B cell (primary cell): ENCODE measurements around the gene ANOS1. TPM values are rescaled to one million over a fixed set of nuclear protein-coding genes. Genes with fewer than 3 reads are reported as not detected.

Source experiments
- ATAC-seq: fragments of 200-7000 bp; cut with Tn5 transposase; one replicate; pipeline ENCODE4 v1.10.0; 2021; ENCODE audit warnings: low read depth, mild to moderate bottlenecking, moderate number of reproducible peaks, moderate library complexity
- CTCF ChIA-PET: fragments of 350-600 bp; sonication (Branson Sonifier 250); formaldehyde crosslinking; loops from one replicate; lab custom pipeline; 2021; ENCODE audit warnings: antibody characterized with exemption, inconsistent platforms; lab: Charles Lee
- POLR2A ChIA-PET: fragments of 350-600 bp; sonication (Branson Sonifier 250); formaldehyde crosslinking; loops from one replicate; lab custom pipeline; 2021; ENCODE audit warnings: antibody characterized with exemption; lab: Charles Lee
- DNase-seq: peaks from one replicate; pipeline ENCODE4 v3.0.0; 2013
- H2AFZ ChIP-seq: 2 replicates; pipeline ENCODE4 v1.6.1; 2012; ENCODE audit warnings: mild to moderate bottlenecking, low read depth, low read length; ENCODE audit not compliant: insufficient read depth, poor library complexity, severe bottlenecking
- H3K27ac ChIP-seq, 2 donors: 1 replicate in 1 of 2; 2 replicates in 1 of 2; pipeline ENCODE4 v1.5.1; 2012 to 2013; ENCODE audit warnings: low read length in 2 of 2, mild to moderate bottlenecking in 2 of 2, moderate library complexity in 1 of 2
- H3K27me3 ChIP-seq, 4 experiments: fragments of 200-600 bp in 1 of 4; sonication (generic) in 1 of 4; replicated peaks in 1 of 4; 1 replicate in 2 of 4; 2 replicates in 2 of 4; pipeline versions ENCODE4 v1.6.1 to v1.7.0; 2013 to 2016; ENCODE audit warnings: low read length in 3 of 4, mild to moderate bottlenecking in 2 of 4, mixed read lengths in 1 of 4, moderate library complexity in 1 of 4; ENCODE audit not compliant: insufficient read depth in 4 of 4, control insufficient read depth in 3 of 4; ENCODE audit errors: control extremely low read depth in 1 of 4
- H3K36me3 ChIP-seq, 2 experiments: replicated peaks in 1 of 2; 1 replicate in 1 of 2; 2 replicates in 1 of 2; pipeline versions ENCODE4 v1.6.1 to v1.7.1; 2013; ENCODE audit warnings: low read length in 1 of 2; ENCODE audit not compliant: insufficient read depth in 2 of 2, control insufficient read depth in 1 of 2; ENCODE audit errors: control extremely low read depth in 1 of 2, extremely low read depth in 1 of 2
- H3K4me1 ChIP-seq, 2 donors: fragments of 200-600 bp in 1 of 2; sonication (generic) in 1 of 2; 1 replicate in 1 of 2; 2 replicates in 1 of 2; pipeline versions ENCODE4 v1.5.1 to v1.6.1; 2013 to 2017; ENCODE audit warnings: low read length in 2 of 2; ENCODE audit not compliant: control insufficient read depth in 2 of 2, insufficient read depth in 2 of 2
- H3K4me2 ChIP-seq: replicated peaks from 2 replicates; pipeline ENCODE3; 2012; ENCODE audit warnings: mild to moderate bottlenecking, low read depth, low read length; ENCODE audit not compliant: poor library complexity, severe bottlenecking
- H3K4me3 ChIP-seq, 5 experiments: fragments of 200-600 bp in 1 of 5; sonication (generic) in 1 of 5; 1 replicate in 3 of 5; 2 replicates in 2 of 5; pipeline versions ENCODE4 v1.5.1 to v1.7.0; 2011 to 2016; ENCODE audit warnings: low read length in 4 of 5, mild to moderate bottlenecking in 4 of 5, low read depth in 2 of 5, control low read depth in 1 of 5, moderate library complexity in 1 of 5; ENCODE audit not compliant: insufficient read depth in 1 of 5; ENCODE audit errors: control extremely low read depth in 1 of 5, extremely low read depth in 1 of 5
- H3K79me2 ChIP-seq: fragments of 200-600 bp; sonication (generic); one replicate; pipeline ENCODE4 v1.6.0; 2016; ENCODE audit warnings: low read length; ENCODE audit not compliant: control insufficient read depth, insufficient read depth
- H3K9ac ChIP-seq: fragments of 200-600 bp; sonication (generic); 2 replicates; pipeline ENCODE4 v1.6.1; 2017; ENCODE audit warnings: mild to moderate bottlenecking, low read length, moderate library complexity
- H3K9me3 ChIP-seq, 3 donors: one replicate each; pipeline versions ENCODE4 v1.6.1 to v1.7.1; 2013; ENCODE audit warnings: low read length in 2 of 3; ENCODE audit not compliant: control insufficient read depth in 2 of 3, insufficient read depth in 1 of 3; ENCODE audit errors: control extremely low read depth in 1 of 3
- H4K20me1 ChIP-seq: 2 replicates; pipeline ENCODE4 v1.6.0; 2012; ENCODE audit warnings: mild to moderate bottlenecking, low read length; ENCODE audit not compliant: insufficient read depth, control insufficient read depth, poor library complexity, severe bottlenecking
- H3K27ac Mint-ChIP-seq: one replicate; pipeline ENCODE4 v1.8.0; 2021; ENCODE audit warnings: mixed read lengths
- H3K27me3 Mint-ChIP-seq: one replicate; pipeline ENCODE4 v1.8.0; 2021; ENCODE audit warnings: mixed read lengths
- H3K4me1 Mint-ChIP-seq: one replicate; pipeline ENCODE4 v1.8.0; 2021; ENCODE audit warnings: mixed read lengths
- H3K4me3 Mint-ChIP-seq: one replicate; pipeline ENCODE4 v1.8.0; 2021; ENCODE audit warnings: mixed read lengths
- H3K9me3 Mint-ChIP-seq: one replicate; pipeline ENCODE4 v1.8.0; 2022; ENCODE audit warnings: mixed read lengths; ENCODE audit not compliant: insufficient read depth
- EZH2 ChIP-seq: IDR thresholded peaks from 2 replicates; pipeline ENCODE4 v1.6.1; 2012; ENCODE audit warnings: borderline replicate concordance, low read depth, mild to moderate bottlenecking, moderate library complexity, low read length; ENCODE audit not compliant: insufficient read depth, poor library complexity, severe bottlenecking
- WGBS: methylation state at CpG from one replicate; pipeline ENCODE4 v1.1.5; 2013; ENCODE audit warnings: missing lambda C conversion rate; ENCODE audit not compliant: insufficient coverage; 5-methylcytosine and 5-hydroxymethylcytosine counted together
- intact Hi-C: fragments of 100-400 bp; cut with micrococcal nuclease; formaldehyde crosslinking; loops from one replicate; pipeline ENCODE4 v1.10.0; 2022
- polyA plus RNA-seq: library from polyadenylated mRNA; depleted of rRNA; stranded (reverse); fragments of >200 nt; gene quantifications from 2 replicates; pipeline ENCODE4 v1.2.3, GENCODE V29; 2012
- total RNA-seq, 2 donors: library from RNA; stranded (reverse); fragments of 120-200 nt in 1 of 2; gene quantifications; 1 replicate in 1 of 2; 2 replicates in 1 of 2; pipeline versions ENCODE4 v1.2.3 to v1.2.4, GENCODE V29; 2013 to 2022
- TF ChIP-seq, protein P1 (sequence below): fragments of 200-600 bp; IDR thresholded peaks from one replicate; pipeline ENCODE4 v1.8.0; 2022; ENCODE audit warnings: antibody characterized with exemption, mild to moderate bottlenecking

The ANOS1 gene
- total and polyA plus RNA-seq, 2 donors (not counting 1 experiment from before 2014, with no cell fraction given), result 0.10 TPM; not detected in 1

DNA sequence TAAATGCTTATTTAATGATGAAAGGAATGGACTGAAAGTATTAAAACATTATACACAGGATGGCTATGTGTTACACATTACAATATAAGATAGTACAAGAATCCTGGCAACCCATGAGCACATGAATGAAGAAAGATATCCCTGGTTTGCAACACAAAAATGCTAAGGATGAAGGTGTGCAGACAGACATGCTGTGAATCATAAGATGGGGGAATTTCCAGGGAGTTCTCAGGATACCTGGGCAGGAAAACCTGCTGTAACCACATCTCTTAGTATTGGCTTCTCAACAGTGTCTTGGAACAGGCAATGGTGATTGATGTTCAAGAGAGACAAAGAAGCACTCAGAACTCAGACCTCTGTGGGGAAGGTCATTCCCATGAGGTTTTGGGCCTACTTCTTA is 23.9 kb upstream of the ANOS1 start:
- no peaks in the 10 kb centered on the region for H3K9me3 Mint-ChIP-seq
- H3K4me1 Mint-ChIP-seq, result no peaks in the 10 kb centered on the region
- TF ChIP-seq EZH2, result no peak
- TF ChIP-seq, protein P1, sequence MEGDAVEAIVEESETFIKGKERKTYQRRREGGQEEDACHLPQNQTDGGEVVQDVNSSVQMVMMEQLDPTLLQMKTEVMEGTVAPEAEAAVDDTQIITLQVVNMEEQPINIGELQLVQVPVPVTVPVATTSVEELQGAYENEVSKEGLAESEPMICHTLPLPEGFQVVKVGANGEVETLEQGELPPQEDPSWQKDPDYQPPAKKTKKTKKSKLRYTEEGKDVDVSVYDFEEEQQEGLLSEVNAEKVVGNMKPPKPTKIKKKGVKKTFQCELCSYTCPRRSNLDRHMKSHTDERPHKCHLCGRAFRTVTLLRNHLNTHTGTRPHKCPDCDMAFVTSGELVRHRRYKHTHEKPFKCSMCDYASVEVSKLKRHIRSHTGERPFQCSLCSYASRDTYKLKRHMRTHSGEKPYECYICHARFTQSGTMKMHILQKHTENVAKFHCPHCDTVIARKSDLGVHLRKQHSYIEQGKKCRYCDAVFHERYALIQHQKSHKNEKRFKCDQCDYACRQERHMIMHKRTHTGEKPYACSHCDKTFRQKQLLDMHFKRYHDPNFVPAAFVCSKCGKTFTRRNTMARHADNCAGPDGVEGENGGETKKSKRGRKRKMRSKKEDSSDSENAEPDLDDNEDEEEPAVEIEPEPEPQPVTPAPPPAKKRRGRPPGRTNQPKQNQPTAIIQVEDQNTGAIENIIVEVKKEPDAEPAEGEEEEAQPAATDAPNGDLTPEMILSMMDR, result no peak
- no peaks in the 10 kb centered on the region for H3K27me3 ChIP-seq
- intact Hi-C loops, result no loop called here
- no peaks in the 10 kb centered on the region for H4K20me1 ChIP-seq
- no peaks in the 10 kb centered on the region for H3K4me1 ChIP-seq
- H3K27ac Mint-ChIP-seq, result no peak overlapping the region
- DNase-seq (no peak), ATAC-seq (no peak)
- H3K27me3 Mint-ChIP-seq, result peaks cover 6% of the 10 kb centered on the region
- no peaks in the 10 kb centered on the region for H3K36me3 ChIP-seq
- no peak overlapping the region for H2AFZ ChIP-seq
- no peak overlapping the region for H3K27ac ChIP-seq
- H3K4me3 ChIP-seq, result no peak overlapping the region
- ChIA-PET CTCF (no interaction called here), POLR2A (no interaction called here)
- H3K4me3 Mint-ChIP-seq, result no peak overlapping the region
- H3K9me3 ChIP-seq, result no peaks in the 10 kb centered on the region
- no peaks in the 10 kb centered on the region for H3K79me2 ChIP-seq
- no peak overlapping the region for H3K4me2 ChIP-seq
- H3K9ac ChIP-seq, result no peak overlapping the region

DNA sequence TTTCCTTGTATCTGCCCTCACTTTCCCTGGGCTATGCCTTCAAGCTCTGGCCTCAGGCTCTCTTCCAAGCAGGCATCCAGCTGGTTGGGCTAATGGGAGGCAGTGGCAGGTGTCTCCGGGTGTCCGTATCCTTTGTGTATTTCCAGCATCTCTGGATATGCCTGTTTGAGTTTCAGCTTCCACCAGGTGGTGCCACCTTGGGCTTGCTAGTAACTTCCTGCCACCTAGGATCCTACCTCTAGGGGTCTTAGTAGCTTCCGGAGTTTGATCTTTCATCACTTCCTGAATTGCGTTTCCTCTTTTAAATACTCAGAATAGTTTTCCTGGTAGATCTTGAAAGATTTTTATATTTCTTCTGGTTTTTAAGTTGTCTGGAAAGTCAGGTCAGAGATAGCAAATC is 23.2 kb upstream of the ANOS1 start:
- H3K9me3 ChIP-seq, result no peaks in the 10 kb centered on the region
- DNase-seq (no peak), ATAC-seq (no peak)
- no peak overlapping the region for H2AFZ ChIP-seq
- H3K4me1 ChIP-seq, result no peaks in the 10 kb centered on the region
- no peaks in the 10 kb centered on the region for H4K20me1 ChIP-seq
- no peak overlapping the region for H3K27ac ChIP-seq
- H3K27ac Mint-ChIP-seq, result no peak overlapping the region
- no peak overlapping the region for H3K4me3 ChIP-seq
- intact Hi-C loops, result no loop called here
- no peaks in the 10 kb centered on the region for H3K36me3 ChIP-seq
- no peaks in the 10 kb centered on the region for H3K9me3 Mint-ChIP-seq
- H3K9ac ChIP-seq, result no peak overlapping the region
- CTCF ChIA-PET, result no interaction called here
- TF ChIP-seq, protein P1, result no peak
- no peak for TF ChIP-seq EZH2
- H3K79me2 ChIP-seq, result no peaks in the 10 kb centered on the region
- no peak overlapping the region for H3K4me2 ChIP-seq
- POLR2A ChIA-PET, result no interaction called here
- H3K4me3 Mint-ChIP-seq, result no peak overlapping the region
- H3K27me3 ChIP-seq, result no peaks in the 10 kb centered on the region
- 100% methylated on average over 2 of the region's 4 CpGs for WGBS
- no peaks in the 10 kb centered on the region for H3K4me1 Mint-ChIP-seq
- H3K27me3 Mint-ChIP-seq, result peaks cover 3% of the 10 kb centered on the region
